ENCODE measurements around the gene CHIA. TPM values are rescaled to one million over a fixed set of nuclear protein-coding genes. Genes with fewer than 3 reads are reported as not detected.

The CHIA gene
- total RNA-seq, 4 donors from 2014 or later = not detected

- Histone ChIP-seq H3K27ac (no peak overlapping the region), H3K4me3 (no peak overlapping the region), H3K9me3 (no peaks in the 10 kb centered on the region), H3K4me1 (no peaks in the 10 kb centered on the region), H3K36me3 (no peaks in the 10 kb centered on the region), H3K27me3 (peaks cover 47% of the 10 kb centered on the region)
- no peak for ATAC-seq
- TF ChIP-seq POLR2A (IDR thresholded peaks at IDR 0.05) (no peak), CTCF (IDR thresholded peaks at IDR 0.05) (no peak), POLR2AphosphoS5 (IDR thresholded peaks at IDR 0.05) (no peak), EP300 (IDR thresholded peaks at IDR 0.05) (no peak)
- 35 to 57% methylated on average over 1 to 2 of the region's 2 CpGs for WGBS, 2 donors (ENCODE audit: low coverage in 1 of 2)
These were observed 78.5 kb downstream of the CHIA start for GRCh38 chr1:111369177-111369576.

GRCh38 chr1:111369645-111370044 lies 79.0 kb downstream of the CHIA start:
- H3K27ac ChIP-seq = no peak overlapping the region
- peaks cover 45% of the 10 kb centered on the region for H3K27me3 ChIP-seq
- TF ChIP-seq POLR2A (IDR thresholded peaks at IDR 0.05) (no peak), CTCF (IDR thresholded peaks at IDR 0.05) (no peak), EP300 (IDR thresholded peaks at IDR 0.05) (no peak)
- 37 to 100% methylated on average over 1 to 3 of the region's 3 CpGs for WGBS, 2 donors (ENCODE audit: low coverage in 1 of 2)
- no peaks in the 10 kb centered on the region for H3K36me3 ChIP-seq
- no peak for ATAC-seq
- H3K4me3 ChIP-seq = no peak overlapping the region
- H3K4me1 ChIP-seq = no peaks in the 10 kb centered on the region
- H3K9me3 ChIP-seq = no peaks in the 10 kb centered on the region

Small RNA genes within 50 kb of the gene (small RNA-seq; reads per million reads assigned to genes)
- 0 reads per million in 4 donors for gene AL356387.2

Other genes starting within 250 kb of the CHIA start
- 10 to 100 TPM; 33.5 to 58.9 (median 37.4) TPM for gene DRAM2, start 150.8 kb upstream of the CHIA start, total RNA-seq
- gene CEPT1, start 150.6 kb upstream of the CHIA start, total RNA-seq = 10 to 100 TPM; 23.1 to 30.4 (median 28.4) TPM
- 10 to 100 TPM in 1 of 4 donors, 1 to 10 TPM in 3; 1.4 to 16.6 (median 6.4) TPM for gene DENND2D, start 90.2 kb upstream of the CHIA start, total RNA-seq
- gene CHI3L2, start 63.1 kb upstream of the CHIA start, total RNA-seq = 10 to 100 TPM in 1 of 4 donors, 1 to 10 TPM in 1, under 1 TPM in 1, not detected in 1; 0.42 to 13.1 (median 4.7) TPM
- gene OVGP1, start 136.9 kb downstream of the CHIA start, total RNA-seq = 1 to 10 TPM in 3 of 4 donors, under 1 TPM in 1; 0.25 to 3.6 (median 2.1) TPM
- 10 to 100 TPM; 20.5 to 33.5 (median 28.7) TPM for gene WDR77, start 158.4 kb downstream of the CHIA start, total RNA-seq
- gene ATP5PB, start 158.6 kb downstream of the CHIA start, total RNA-seq = 100 to 1,000 TPM; 166 to 232 (median 192) TPM
- gene C1orf162, start 183.1 kb downstream of the CHIA start, total RNA-seq = 10 to 100 TPM in 2 of 4 donors, 1 to 10 TPM in 2; 5.9 to 24.5 (median 13.7) TPM
- gene ADORA3, start 212.8 kb downstream of the CHIA start, total RNA-seq = 10 to 100 TPM in 2 of 4 donors, 1 to 10 TPM in 2; 3.4 to 13.7 (median 7.8) TPM
- 10 to 100 TPM in 1 of 4 donors, 1 to 10 TPM in 1, under 1 TPM in 1, not detected in 1; 0.85 to 14.1 (median 3.2) TPM for gene TMIGD3, start 212.8 kb downstream of the CHIA start, total RNA-seq

Measured in gastroesophageal sphincter (tissue), 4 donors.